ENCODE results near the gene WSB1.
A peak's percentile ranks its signal among the peaks of the same experiment; 100 is the strongest.

The WSB1 gene

GRCh38 chr17:27280527-27280926, 13.4 kb upstream of the WSB1 start:
- DNase-seq: no peak

- no peak for DNase-seq
Measured at GRCh38 chr17:27281438-27281837, 12.5 kb upstream of the WSB1 start.

- peak; percentile 93 for DNase-seq
Measured at GRCh38 chr17:27282054-27282551, 11.8 kb upstream of the WSB1 start.

- peak; percentile 67 for DNase-seq
Measured at GRCh38 chr17:27283060-27283459, 10.9 kb upstream of the WSB1 start.

- no peak for DNase-seq
Measured at GRCh38 chr17:27283751-27284150, 10.2 kb upstream of the WSB1 start.

- no peak for DNase-seq
Measured at GRCh38 chr17:27284811-27285415, 9.0 kb upstream of the WSB1 start.

- DNase-seq: no peak
Measured at GRCh38 chr17:27285516-27285915, 8.4 kb upstream of the WSB1 start.

- no peak for DNase-seq
Measured at GRCh38 chr17:27288183-27288582, 5.7 kb upstream of the WSB1 start.

GRCh38 chr17:27289856-27290255, 4.1 kb upstream of the WSB1 start:
- no peak for DNase-seq

- DNase-seq: no peak
Measured at GRCh38 chr17:27290916-27291598, 2.9 kb upstream of the WSB1 start.

GRCh38 chr17:27293359-27293897, 486 bp upstream of the WSB1 start:
- no peak for DNase-seq

GRCh38 chr17:27294689-27295630, 1.0 kb downstream of the WSB1 start:
- peak; percentile 90 for DNase-seq

GRCh38 chr17:27295945-27296344, 2.0 kb downstream of the WSB1 start:
- no peak for DNase-seq

GRCh38 chr17:27296428-27296979, 2.6 kb downstream of the WSB1 start:
- peak; percentile 24 for DNase-seq

- no peak for DNase-seq
Measured at GRCh38 chr17:27299384-27300049, 5.6 kb downstream of the WSB1 start.

GRCh38 chr17:27303734-27304133, 9.8 kb downstream of the WSB1 start:
- no peak for DNase-seq

- no peak for DNase-seq
Measured at GRCh38 chr17:27306276-27306835, 12.4 kb downstream of the WSB1 start.

GRCh38 chr17:27310565-27311110, 16.7 kb downstream of the WSB1 start:
- DNase-seq: no peak

GRCh38 chr17:27313301-27313700, 19.4 kb downstream of the WSB1 start:
- DNase-seq: no peak

- DNase-seq: no peak
Measured at GRCh38 chr17:27315322-27315721, 21.4 kb downstream of the WSB1 start.

GRCh38 chr17:27315796-27316465, 22.0 kb downstream of the WSB1 start:
- no peak for DNase-seq

Measured in MV-4-11 (cell line).